ENCODE data around the gene RNF215. TPM values are rescaled to one million over a fixed set of nuclear protein-coding genes. Genes with fewer than 3 reads are reported as not detected.

Gene RNF215
- total RNA-seq, 2 donors from 2014 or later, result 5.6 to 7.5 TPM

GRCh38 chr22:30335236-30335635 lies 52.0 kb downstream of the RNF215 start:
- H3K36me3 ChIP-seq, result peaks cover 80% of the 10 kb centered on the region
- no peak overlapping the region for H3K4me3 ChIP-seq
- H3K27ac ChIP-seq, result no peak overlapping the region
- DNase-seq (ENCODE audit: low spot score), result no peak
- H3K4me1 ChIP-seq, result peaks cover 0 to 20% of the 10 kb centered on the region in 2 donors
- TF ChIP-seq CTCF (IDR thresholded peaks at IDR 0.05), result no peak
- H3K27me3 ChIP-seq, result no peaks in the 10 kb centered on the region
- H3K9me3 ChIP-seq, result no peaks in the 10 kb centered on the region

GRCh38 chr22:30334646-30335045 lies 52.6 kb downstream of the RNF215 start:
- H3K36me3 ChIP-seq, result peaks cover 74% of the 10 kb centered on the region
- H3K9me3 ChIP-seq, result no peaks in the 10 kb centered on the region
- no peak overlapping the region for H3K27ac ChIP-seq
- no peaks in the 10 kb centered on the region for H3K27me3 ChIP-seq
- peaks cover 0 to 18% of the 10 kb centered on the region in 2 donors for H3K4me1 ChIP-seq
- no peak overlapping the region for H3K4me3 ChIP-seq
- DNase-seq (ENCODE audit: low spot score), result no peak
- no peak for TF ChIP-seq CTCF (IDR thresholded peaks at IDR 0.05)

- Histone ChIP-seq H3K9me3 (no peaks in the 10 kb centered on the region), H3K4me1 (peaks cover 0 to 18% of the 10 kb centered on the region in 2 donors), H3K27ac (no peak overlapping the region), H3K4me3 (no peak overlapping the region), H3K36me3 (peaks cover 65% of the 10 kb centered on the region), H3K27me3 (no peaks in the 10 kb centered on the region)
- DNase-seq (ENCODE audit: low spot score), result no peak
- no peak for TF ChIP-seq CTCF (IDR thresholded peaks at IDR 0.05)
These were observed 53.5 kb downstream of the RNF215 start for GRCh38 chr22:30333707-30334087.

- H3K9me3 ChIP-seq, result no peaks in the 10 kb centered on the region
- no peak overlapping the region for H3K27ac ChIP-seq
- peaks cover 0 to 18% of the 10 kb centered on the region in 2 donors for H3K4me1 ChIP-seq
- H3K36me3 ChIP-seq, result peaks cover 59% of the 10 kb centered on the region
- no peaks in the 10 kb centered on the region for H3K27me3 ChIP-seq
- TF ChIP-seq CTCF (IDR thresholded peaks at IDR 0.05), result no peak
- H3K4me3 ChIP-seq, result no peak overlapping the region
- DNase-seq (ENCODE audit: low spot score), result no peak
These were observed 54.1 kb downstream of the RNF215 start for GRCh38 chr22:30332994-30333706.

- no peak for TF ChIP-seq CTCF (IDR thresholded peaks at IDR 0.05)
- H3K27ac ChIP-seq, result no peak overlapping the region
- no peak overlapping the region for H3K4me3 ChIP-seq
- no peaks in the 10 kb centered on the region for H3K27me3 ChIP-seq
- H3K4me1 ChIP-seq, result peaks cover 0 to 12% of the 10 kb centered on the region in 2 donors
- no peaks in the 10 kb centered on the region for H3K9me3 ChIP-seq
- peaks cover 53% of the 10 kb centered on the region for H3K36me3 ChIP-seq
- DNase-seq (ENCODE audit: low spot score), result no peak
These were observed 54.7 kb downstream of the RNF215 start for GRCh38 chr22:30332551-30332950.

Other genes starting within 250 kb of the RNF215 start
- gene LIF, start 140.7 kb downstream of the RNF215 start, total RNA-seq, result 1 to 10 TPM in 1 of 2 donors, under 1 TPM in 1; 0.79 to 8.9 TPM
- 1 to 10 TPM in 1 of 2 donors, under 1 TPM in 1; 0.63 to 1.6 TPM for gene OSM, start 120.6 kb downstream of the RNF215 start, total RNA-seq
- gene CASTOR1, start 97.9 kb downstream of the RNF215 start, total RNA-seq, result 10 to 100 TPM in 1 of 2 donors, 1 to 10 TPM in 1; 8.1 to 12.5 TPM
- 1 to 10 TPM; 5.9 to 9.3 TPM for gene TBC1D10A, start 60.5 kb downstream of the RNF215 start, total RNA-seq
- gene SF3A1, start 30.5 kb downstream of the RNF215 start, total RNA-seq, result 10 to 100 TPM; 52.3 to 81.1 TPM
- gene CCDC157, start 30.4 kb downstream of the RNF215 start, total RNA-seq, result under 1 TPM; 0.26 to 0.55 TPM
- 1 to 10 TPM in 1 of 2 donors, under 1 TPM in 1; 0.89 to 2.8 TPM for gene SEC14L2, start 9.6 kb upstream of the RNF215 start, total RNA-seq
- gene MTFP1, start 38.4 kb upstream of the RNF215 start, total RNA-seq, result 10 to 100 TPM; 18.4 to 38.8 TPM
- gene SEC14L3, start 84.6 kb upstream of the RNF215 start, total RNA-seq, result not detected
- gene SEC14L4, start 118.3 kb upstream of the RNF215 start, total RNA-seq, result not detected
- 1 to 10 TPM in 1 of 2 donors, under 1 TPM in 1; 0.11 to 1.1 TPM for gene SEC14L6, start 159.3 kb upstream of the RNF215 start, total RNA-seq
- gene GAL3ST1, start 187.3 kb upstream of the RNF215 start, total RNA-seq, result 1 to 10 TPM in 1 of 2 donors, under 1 TPM in 1; 0.33 to 1.7 TPM
- 10 to 100 TPM; 13.2 to 33.5 TPM for gene PES1, start 204.5 kb upstream of the RNF215 start, total RNA-seq
- gene TCN2, start 219.8 kb upstream of the RNF215 start, total RNA-seq, result 10 to 100 TPM; 28.7 to 38.2 TPM
- 1 to 10 TPM; 4.0 to 9.1 TPM for gene SLC35E4, start 248.4 kb upstream of the RNF215 start, total RNA-seq